ENCODE results near the gene UGT1A5.

The UGT1A5 gene

GRCh38 chr2:233761040-233761769 lies 48.5 kb downstream of the UGT1A5 start:
- no peak overlapping the region for H3K27ac ChIP-seq
- TF ChIP-seq ZFX (IDR thresholded peaks at IDR 0.05) (no peak), CTCF (conservative IDR thresholded peaks at IDR 0.05) (no peak)

GRCh38 chr2:233764264-233764663 lies 51.6 kb downstream of the UGT1A5 start:
- H3K27ac ChIP-seq = no peak overlapping the region

GRCh38 chr2:233764761-233765160 lies 52.1 kb downstream of the UGT1A5 start:
- no peak overlapping the region for H3K27ac ChIP-seq
- TF ChIP-seq ZFX (IDR thresholded peaks at IDR 0.05) = no peak
- TF ChIP-seq CTCF (conservative IDR thresholded peaks at IDR 0.05) = no peak

More at GRCh38 chr2:233764264-233764663, 51.6 kb downstream of the UGT1A5 start:
- TF ChIP-seq ZFX (IDR thresholded peaks at IDR 0.05) = no peak
- no peak for TF ChIP-seq CTCF (conservative IDR thresholded peaks at IDR 0.05)

GRCh38 chr2:233766416-233766815 lies 53.7 kb downstream of the UGT1A5 start:
- no peak for TF ChIP-seq ZFX (IDR thresholded peaks at IDR 0.05)
- no peak for TF ChIP-seq CTCF (conservative IDR thresholded peaks at IDR 0.05)

GRCh38 chr2:233768076-233768475 lies 55.4 kb downstream of the UGT1A5 start:
- no peak overlapping the region for H3K27ac ChIP-seq
- TF ChIP-seq ZFX (IDR thresholded peaks at IDR 0.05) (no peak), CTCF (conservative IDR thresholded peaks at IDR 0.05) (no peak)

More at GRCh38 chr2:233766416-233766815, 53.7 kb downstream of the UGT1A5 start:
- H3K27ac ChIP-seq = no peak overlapping the region

GRCh38 chr2:233769260-233769659 lies 56.6 kb downstream of the UGT1A5 start:
- H3K27ac ChIP-seq = no peak overlapping the region
- TF ChIP-seq CTCF (conservative IDR thresholded peaks at IDR 0.05) = no peak
- no peak for TF ChIP-seq ZFX (IDR thresholded peaks at IDR 0.05)

- TF ChIP-seq ZFX (IDR thresholded peaks at IDR 0.05) (no peak), CTCF (conservative IDR thresholded peaks at IDR 0.05) (no peak)
- no peak overlapping the region for H3K27ac ChIP-seq
Observed at GRCh38 chr2:233772153-233772552, 59.4 kb downstream of the UGT1A5 start.
